ENCODE data around the gene MICAL2.

DNA sequence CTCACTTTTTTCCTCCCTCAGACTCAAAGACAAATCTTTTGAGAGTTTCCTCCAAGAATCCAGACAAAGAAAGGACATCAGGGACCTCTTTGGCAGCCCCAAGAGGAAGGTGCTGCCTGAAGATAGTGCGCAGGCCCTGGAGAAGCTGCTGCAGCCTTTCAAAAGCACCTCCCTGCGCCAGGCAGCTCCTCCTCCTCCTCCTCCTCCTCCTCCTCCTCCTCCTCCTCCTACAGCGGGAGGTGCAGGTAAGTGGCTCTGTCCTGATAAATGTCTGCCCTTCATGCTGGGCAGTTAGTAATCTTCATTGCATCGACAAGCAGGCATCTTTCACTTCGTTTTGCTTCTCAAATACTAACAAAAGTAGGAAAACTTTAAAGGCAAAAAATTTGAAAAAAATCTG is 184.2 kb downstream of the MICAL2 start:
- TF ChIP-seq, protein P1, sequence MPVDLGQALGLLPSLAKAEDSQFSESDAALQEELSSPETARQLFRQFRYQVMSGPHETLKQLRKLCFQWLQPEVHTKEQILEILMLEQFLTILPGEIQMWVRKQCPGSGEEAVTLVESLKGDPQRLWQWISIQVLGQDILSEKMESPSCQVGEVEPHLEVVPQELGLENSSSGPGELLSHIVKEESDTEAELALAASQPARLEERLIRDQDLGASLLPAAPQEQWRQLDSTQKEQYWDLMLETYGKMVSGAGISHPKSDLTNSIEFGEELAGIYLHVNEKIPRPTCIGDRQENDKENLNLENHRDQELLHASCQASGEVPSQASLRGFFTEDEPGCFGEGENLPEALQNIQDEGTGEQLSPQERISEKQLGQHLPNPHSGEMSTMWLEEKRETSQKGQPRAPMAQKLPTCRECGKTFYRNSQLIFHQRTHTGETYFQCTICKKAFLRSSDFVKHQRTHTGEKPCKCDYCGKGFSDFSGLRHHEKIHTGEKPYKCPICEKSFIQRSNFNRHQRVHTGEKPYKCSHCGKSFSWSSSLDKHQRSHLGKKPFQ (CRISPR knock-in tag; IDR thresholded peaks at IDR 0.05; ENCODE audit: insufficient replicate concordance): no peak
- TF ChIP-seq ZNF549 (CRISPR knock-in tag; IDR thresholded peaks at IDR 0.05) (no peak), ZNF496 (CRISPR knock-in tag; IDR thresholded peaks at IDR 0.05; ENCODE audit: insufficient replicate concordance) (no peak), TAF1 (CRISPR knock-in tag; IDR thresholded peaks at IDR 0.05) (no peak)
